HCT116 (cell line): ENCODE measurements around the gene ANAPC2. TPM values are rescaled to one million over a fixed set of nuclear protein-coding genes. Genes with fewer than 3 reads are reported as not detected.
A peak's percentile ranks its signal among the peaks of the same experiment; 100 is the strongest.

Source experiments
- ATAC-seq: fragments of 200-7000 bp; cut with Tn5 transposase; 2 replicates; pipeline ENCODE4 v1.9.1; 2020; ENCODE audit warnings: mild to moderate bottlenecking, moderate library complexity
- BruUV-seq: library from RNA; stranded (reverse); fragments of 400-500 nt; replicated peaks from 2 replicates; lab custom pipeline; 2021; lab: Mats Ljungman, UMichigan
- CTCF ChIA-PET: fragments of 300-600 bp; sonication (Branson Sonifier 250); formaldehyde crosslinking; loops from one replicate; lab custom pipeline; 2021; ENCODE audit warnings: antibody characterized with exemption; lab: Charles Lee
- POLR2A ChIA-PET: fragments of 300-600, 350-600 bp; sonication (Branson Sonifier 250); formaldehyde crosslinking; loops from one replicate; lab custom pipeline; 2021; ENCODE audit warnings: antibody characterized with exemption; lab: Charles Lee
- RAD21 ChIA-PET, 2 experiments: fragments of 300-600 bp; sonication (Branson Sonifier 250); formaldehyde crosslinking; loops; one replicate each; lab custom pipeline; 2023; ENCODE audit warnings: low total read pairs in 2 of 2; ENCODE audit not compliant: uncharacterized antibody in 2 of 2, unreplicated experiment in 2 of 2, low non-redundant PET in 1 of 2; lab: Charles Lee
- DNase-seq: peaks from one replicate; pipeline ENCODE4 v3.0.0-alpha.2; 2010; ENCODE audit warnings: low read depth, low spot score
- H2AFZ ChIP-seq: fragments of 200-600 bp; shearing (Covaris generic), sonication (generic); 2 replicates; pipeline ENCODE4 v1.6.1; 2017; ENCODE audit warnings: low read depth, mixed run types, mixed read lengths, antibody characterized with exemption, low read length; ENCODE audit not compliant: poor library complexity, severe bottlenecking
- H3K27ac ChIP-seq: 2 replicates; pipeline ENCODE4 v1.5.1; 2012; ENCODE audit warnings: low read depth, low read length
- H3K27me3 ChIP-seq: fragments of 200-600 bp; sonication (generic); 2 replicates; pipeline ENCODE4 v1.6.1; 2016; ENCODE audit warnings: mixed run types, low read length, mixed read lengths; ENCODE audit not compliant: insufficient read depth
- H3K36me3 ChIP-seq, 2 experiments: fragments of 200-500 bp in 1 of 2; fragments of 200-600 bp in 1 of 2; sonication (Bioruptor generic) in 1 of 2; sonication (generic) in 1 of 2; 2 replicates each; pipeline versions ENCODE4 v1.5.1 to v1.6.1; 2014 to 2016; ENCODE audit warnings: low read length in 2 of 2, inconsistent platforms in 1 of 2, mixed read lengths in 1 of 2, mixed run types in 1 of 2; ENCODE audit not compliant: insufficient read depth in 2 of 2, control insufficient read depth in 1 of 2
- H3K4me1 ChIP-seq, 2 experiments: fragments of 200-600 bp in 1 of 2; sonication (generic) in 1 of 2; 2 replicates each; pipeline versions ENCODE4 v1.5.1 to v1.6.1; 2012 to 2017; ENCODE audit warnings: low read length in 2 of 2, inconsistent platforms in 1 of 2, mild to moderate bottlenecking in 1 of 2, mixed read lengths in 1 of 2, mixed run types in 1 of 2, moderate library complexity in 1 of 2; ENCODE audit not compliant: insufficient read depth in 2 of 2, control insufficient read depth in 1 of 2
- H3K4me2 ChIP-seq: fragments of 200-600 bp; sonication (generic); 2 replicates; pipeline ENCODE4 v1.6.1; 2017; ENCODE audit warnings: mixed run types, low read length, mixed read lengths
- H3K4me3 ChIP-seq, 2 experiments: fragments of 200-600 bp in 1 of 2; sonication (generic) in 1 of 2; replicated peaks in 1 of 2; 2 replicates each; pipeline ENCODE4 v1.5.1; 2011 to 2016; ENCODE audit warnings: low read length in 2 of 2, control low read depth in 1 of 2, low read depth in 1 of 2, mild to moderate bottlenecking in 1 of 2, mixed read lengths in 1 of 2, mixed run types in 1 of 2
- H3K79me2 ChIP-seq: fragments of 200-600 bp; sonication (generic); 2 replicates; pipeline ENCODE4 v1.6.1; 2017; ENCODE audit warnings: mild to moderate bottlenecking, mixed run types, low read length, moderate library complexity, mixed read lengths; ENCODE audit not compliant: insufficient read depth
- H3K9ac ChIP-seq: fragments of 200-600 bp; sonication (generic); 2 replicates; pipeline ENCODE4 v1.6.1; 2016; ENCODE audit warnings: low read length, mixed read lengths
- H3K9me2 ChIP-seq: fragments of 200-600 bp; sonication (generic), shearing (Covaris generic); 2 replicates; pipeline ENCODE4 v1.6.1; 2017; ENCODE audit warnings: mixed run types, mild to moderate bottlenecking, moderate library complexity; ENCODE audit not compliant: insufficient read depth
- H3K9me3 ChIP-seq, 2 experiments: fragments of 200-500 bp in 1 of 2; fragments of 200-600 bp in 1 of 2; sonication (Bioruptor generic) in 1 of 2; sonication (generic) in 1 of 2; 2 replicates each; pipeline ENCODE4 v1.6.1; 2014 to 2017; ENCODE audit warnings: low read length in 2 of 2, mixed read lengths in 2 of 2, inconsistent platforms in 1 of 2, low read depth in 1 of 2, mild to moderate bottlenecking in 1 of 2, mixed run types in 1 of 2, moderate library complexity in 1 of 2; ENCODE audit not compliant: control insufficient read depth in 1 of 2, insufficient read depth in 1 of 2
- H4K20me1 ChIP-seq: fragments of 200-600 bp; sonication (generic), shearing (Covaris generic); 2 replicates; pipeline ENCODE4 v1.6.1; 2017; ENCODE audit warnings: mixed run types, mild to moderate bottlenecking, moderate library complexity; ENCODE audit not compliant: insufficient read depth
- CBX3 ChIP-seq: IDR thresholded peaks from 2 replicates; pipeline ENCODE4 v1.6.1; 2012; ENCODE audit warnings: low read depth
- CTCF ChIP-seq, 3 experiments: fragments of 200-600 bp in 1 of 3; sonication (generic) in 1 of 3; IDR thresholded peaks in 2 of 3; conservative IDR thresholded peaks in 1 of 3; 2 replicates each; pipeline ENCODE4 v1.5.1; 2012 to 2017; ENCODE audit warnings: low read depth in 2 of 3, low read length in 2 of 3, antibody characterized with exemption in 1 of 3, borderline replicate concordance in 1 of 3, control low read depth in 1 of 3, mild to moderate bottlenecking in 1 of 3, mixed read lengths in 1 of 3, mixed run types in 1 of 3, moderate library complexity in 1 of 3; ENCODE audit not compliant: insufficient read depth in 1 of 3
- ELF1 ChIP-seq: IDR thresholded peaks from 2 replicates; pipeline ENCODE4 v1.6.1; 2012; ENCODE audit warnings: low read depth, borderline replicate concordance
- EZH2 ChIP-seq: fragments of 200-600 bp; sonication (generic); IDR thresholded peaks from 2 replicates; pipeline ENCODE4 v1.6.1; 2017; ENCODE audit warnings: antibody characterized with exemption, mixed run types
- FOSL1 ChIP-seq: IDR thresholded peaks from 2 replicates; pipeline ENCODE4 v1.6.1; 2012; ENCODE audit warnings: low read depth
- JUND ChIP-seq: IDR thresholded peaks from 2 replicates; pipeline ENCODE4 v1.6.1; 2012
- MAX ChIP-seq: IDR thresholded peaks from 2 replicates; pipeline ENCODE4 v1.6.1; 2012
- POLR2A ChIP-seq: IDR thresholded peaks from 2 replicates; pipeline ENCODE4 v1.7.0; 2011; ENCODE audit warnings: borderline replicate concordance; ENCODE audit not compliant: insufficient read depth, insufficient read length; ENCODE audit errors: extremely low read depth
- POLR2AphosphoS5 ChIP-seq: IDR thresholded peaks from 2 replicates; pipeline ENCODE4 v1.6.1; 2011; ENCODE audit warnings: mild to moderate bottlenecking, low read depth, low read length, moderate library complexity
- RAD21 ChIP-seq: IDR thresholded peaks from 2 replicates; pipeline ENCODE4 v1.6.1; 2012; ENCODE audit warnings: low read depth, mild to moderate bottlenecking
- SIN3A ChIP-seq: IDR thresholded peaks from 2 replicates; pipeline ENCODE4 v1.6.1; 2012; ENCODE audit warnings: low read depth
- YY1 ChIP-seq: IDR thresholded peaks from 2 replicates; pipeline ENCODE4 v1.6.1; 2011; ENCODE audit warnings: low read length, low read depth, moderate library complexity, mild to moderate bottlenecking; ENCODE audit not compliant: insufficient replicate concordance; ENCODE audit errors: extremely low read depth
- ZFX ChIP-seq: fragments of 450-650 bp; IDR thresholded peaks from 2 replicates; pipeline ENCODE4 v1.6.1; 2017
- ZNF274 ChIP-seq: fragments of 200-500 bp; sonication (Bioruptor generic); IDR thresholded peaks from 2 replicates; pipeline ENCODE4 v1.6.1; 2014; ENCODE audit warnings: mild to moderate bottlenecking, low read depth, low read length, inconsistent platforms
- intact Hi-C: fragments of 100-400 bp; cut with micrococcal nuclease; formaldehyde crosslinking; loops from 2 replicates; pipeline ENCODE4 v1.10.0; 2022
- total RNA-seq: library from RNA; stranded (reverse); gene quantifications from one replicate; pipeline ENCODE4 v1.2.1, GENCODE V29; 2021; ENCODE audit not compliant: unreplicated experiment

ANAPC2 gene
- total RNA-seq, 1 experiment from 2014 or later: 75.5 TPM

GRCh38 chr9:137167747-137168572, 20.4 kb downstream of the ANAPC2 start:
- CTCF ChIA-PET: interaction anchor here (0.9 kb wide), 1 partner anchor 21 kb away, joined by 4 read pairs; the partner anchor contains the start of genes ANAPC2 and SSNA1
- Histone ChIP-seq H3K79me2 (no peaks in the 10 kb centered on the region), H3K4me3 (peak overlapping the region; percentile 41 to 60; a peak in 3 of 4 replicates), H3K4me2 (peak overlapping the region; percentile 84), H3K9me2 (no peaks in the 10 kb centered on the region), H3K27ac (no peak overlapping the region; the same call in 1 of the 2 replicates), H3K4me1 (peaks cover 18 to 50% of the 10 kb centered on the region in 2 experiments), H3K36me3 (no peaks in the 10 kb centered on the region), H4K20me1 (no peaks in the 10 kb centered on the region), H2AFZ (no peak overlapping the region), H3K27me3 (no peaks in the 10 kb centered on the region), H3K9me3 (no peaks in the 10 kb centered on the region), H3K9ac (peak overlapping the region; percentile 14; the same call in 1 of the 2 replicates)
- RAD21 ChIA-PET: no interaction called here
- BruUV-seq: no TSS peak
- DNase-seq: no peak
- peak; percentile 20 for TF ChIP-seq POLR2A
- peak; percentile 46 for TF ChIP-seq POLR2AphosphoS5
- TF ChIP-seq SIN3A: no peak
- intact Hi-C loops: no loop called here
- POLR2A ChIA-PET: interaction anchor here (0.7 to 3.4 kb wide), 4 partner anchors 9 to 98 kb away, joined by 3 to 12 read pairs (median 4); partner anchors contain the start of genes SAPCD2 and SSNA1
- ATAC-seq: peak; percentile 29

- ChIA-PET POLR2A (interaction anchor here (3.4 kb wide), 1 partner anchor 16 kb away, joined by 12 read pairs; no protein-coding TSS in a partner anchor), CTCF (no interaction called here), RAD21 (no interaction called here)
- intact Hi-C loops: no loop called here
- Histone ChIP-seq H3K9ac (no peak overlapping the region), H3K4me2 (peak overlapping the region; percentile 84), H3K79me2 (no peaks in the 10 kb centered on the region), H3K9me2 (no peaks in the 10 kb centered on the region), H3K36me3 (no peaks in the 10 kb centered on the region), H3K27ac (no peak overlapping the region), H4K20me1 (no peaks in the 10 kb centered on the region), H2AFZ (no peak overlapping the region), H3K9me3 (no peaks in the 10 kb centered on the region), H3K4me3 (no peak overlapping the region), H3K27me3 (no peaks in the 10 kb centered on the region), H3K4me1 (peaks cover 18 to 56% of the 10 kb centered on the region in 2 experiments)
- DNase-seq: no peak
- no peak for ATAC-seq
- BruUV-seq: no TSS peak
- TF ChIP-seq CBX3 (no peak), ZFX (no peak), FOSL1 (no peak), JUND (no peak), CTCF (IDR thresholded peaks at IDR 0.05 in 2 of 3, conservative IDR thresholded peaks at IDR 0.05 in 1 of 3; ENCODE audit: borderline replicate concordance in 1 of 3, insufficient read depth in 1 of 3, low read depth in 2 of 3, low read length in 2 of 3) (no peak), ZNF274 (no peak), EZH2 (no peak), RAD21 (no peak), YY1 (no peak), POLR2AphosphoS5 (no peak), MAX (no peak), ELF1 (no peak)
Observed at GRCh38 chr9:137167277-137167746, 21.0 kb downstream of the ANAPC2 start.
